Activated CD8-positive, alpha-beta memory T cell treated with anti-CD3 and anti-CD28 coated beads, Interleukin-2, amount 10 ng/mL, durations not matched to agents 7 days and 5 days (primary cell): ENCODE measurements around the gene CRLF1. TPM values are rescaled to one million over a fixed set of nuclear protein-coding genes. Genes with fewer than 3 reads are reported as not detected.

ENCODE experiments used
- ATAC-seq: fragments of 150-1000 bp; cut with Tn5 transposase; one replicate; pipeline ENCODE4 v1.10.0; 2021; ENCODE audit warnings: moderate library complexity
- CTCF ChIA-PET: fragments of 350-600 bp; sonication (Branson Sonifier 250); formaldehyde crosslinking; loops from one replicate; lab custom pipeline; 2021; ENCODE audit warnings: antibody characterized with exemption; lab: Charles Lee
- DNase-seq: peaks from one replicate; pipeline ENCODE4 v3.0.0-alpha.2; 2020
- H3K27ac Mint-ChIP-seq: one replicate; pipeline ENCODE4 v1.8.0; 2021; ENCODE audit warnings: mild to moderate bottlenecking, mixed read lengths
- H3K27me3 Mint-ChIP-seq: one replicate; pipeline ENCODE4 v1.8.0; 2021; ENCODE audit warnings: mixed read lengths
- H3K36me3 Mint-ChIP-seq: one replicate; pipeline ENCODE4 v1.8.0; 2021; ENCODE audit warnings: mild to moderate bottlenecking, mixed read lengths
- H3K4me1 Mint-ChIP-seq: one replicate; pipeline ENCODE4 v1.8.0; 2021; ENCODE audit warnings: mixed read lengths
- H3K4me3 Mint-ChIP-seq: one replicate; pipeline ENCODE4 v1.8.0; 2021; ENCODE audit warnings: mild to moderate bottlenecking, moderate library complexity, mixed read lengths
- H3K9me3 Mint-ChIP-seq: one replicate; pipeline ENCODE4 v1.8.0; 2022; ENCODE audit warnings: low read depth, mixed read lengths
- total RNA-seq, 2 experiments: library from RNA; stranded (reverse); gene quantifications; one replicate each; pipeline ENCODE4 v1.2.3, GENCODE V29; 2021

CRLF1 gene, protein sequence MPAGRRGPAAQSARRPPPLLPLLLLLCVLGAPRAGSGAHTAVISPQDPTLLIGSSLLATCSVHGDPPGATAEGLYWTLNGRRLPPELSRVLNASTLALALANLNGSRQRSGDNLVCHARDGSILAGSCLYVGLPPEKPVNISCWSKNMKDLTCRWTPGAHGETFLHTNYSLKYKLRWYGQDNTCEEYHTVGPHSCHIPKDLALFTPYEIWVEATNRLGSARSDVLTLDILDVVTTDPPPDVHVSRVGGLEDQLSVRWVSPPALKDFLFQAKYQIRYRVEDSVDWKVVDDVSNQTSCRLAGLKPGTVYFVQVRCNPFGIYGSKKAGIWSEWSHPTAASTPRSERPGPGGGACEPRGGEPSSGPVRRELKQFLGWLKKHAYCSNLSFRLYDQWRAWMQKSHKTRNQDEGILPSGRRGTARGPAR
- total RNA-seq, result not detected

DNA sequence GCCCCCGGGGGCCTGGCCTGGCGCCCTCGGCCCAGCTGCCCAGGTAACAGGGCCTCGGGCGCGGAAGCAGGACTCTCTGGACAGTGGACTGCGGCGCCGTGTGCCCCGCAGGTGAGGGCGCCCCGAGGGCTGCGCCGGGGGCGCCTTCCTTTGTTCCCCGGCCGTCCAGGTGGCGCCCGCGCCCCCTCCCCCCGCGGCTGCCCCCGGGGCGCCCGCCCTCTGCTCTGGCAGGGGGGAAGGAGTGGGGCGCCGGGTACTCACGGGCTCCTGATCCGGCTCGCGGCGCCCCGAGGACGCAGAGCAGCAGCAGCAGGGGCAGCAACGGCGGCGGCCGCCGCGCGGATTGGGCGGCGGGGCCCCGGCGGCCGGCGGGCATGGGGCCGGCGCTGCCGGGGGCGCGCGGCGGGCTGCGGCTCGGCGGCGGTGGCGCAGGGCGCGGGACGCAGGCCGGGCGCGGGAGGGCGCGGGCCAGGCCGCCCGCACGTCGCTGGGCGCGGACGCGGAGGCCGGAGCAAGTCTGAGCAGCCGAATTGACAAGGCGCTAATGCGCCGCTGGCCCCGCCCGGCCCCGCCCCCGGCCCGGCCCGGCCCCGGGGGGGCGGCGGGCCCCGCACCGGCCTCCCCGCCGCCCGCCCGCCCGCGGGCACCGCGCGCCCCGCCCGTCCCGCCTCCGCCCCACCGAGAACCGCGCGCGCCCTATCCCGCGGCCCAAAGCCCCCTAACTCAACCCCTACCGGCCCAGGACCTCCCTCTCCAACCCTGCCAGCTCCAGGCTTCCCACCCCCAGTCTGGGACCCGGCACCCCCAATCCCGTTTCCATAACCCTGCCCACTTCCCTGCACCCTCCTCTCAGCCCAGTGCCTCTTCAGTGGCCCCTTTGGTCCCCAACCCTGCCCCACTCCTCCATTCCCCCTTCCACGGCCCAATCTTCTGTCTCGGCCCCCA, at the start of gene CRLF1:
Gene CRLF1, minus strand, starts transcription at position 519 of the 945 bp plus-strand sequence. Its CDS starts 143 bp downstream, at position 376.
- ATAC-seq (no peak), DNase-seq (no peak)
- Mint-ChIP-seq H3K27me3 (peaks cover 77% of the 10 kb centered on the region), H3K9me3 (no peaks in the 10 kb centered on the region), H3K4me3 (no peak within 1 kb of the TSS), H3K4me1 (peaks cover 4% of the 10 kb centered on the region), H3K27ac (no peak within 1 kb of the TSS), H3K36me3 (no peaks in the 10 kb centered on the region)
- CTCF ChIA-PET, result no interaction called here

DNA sequence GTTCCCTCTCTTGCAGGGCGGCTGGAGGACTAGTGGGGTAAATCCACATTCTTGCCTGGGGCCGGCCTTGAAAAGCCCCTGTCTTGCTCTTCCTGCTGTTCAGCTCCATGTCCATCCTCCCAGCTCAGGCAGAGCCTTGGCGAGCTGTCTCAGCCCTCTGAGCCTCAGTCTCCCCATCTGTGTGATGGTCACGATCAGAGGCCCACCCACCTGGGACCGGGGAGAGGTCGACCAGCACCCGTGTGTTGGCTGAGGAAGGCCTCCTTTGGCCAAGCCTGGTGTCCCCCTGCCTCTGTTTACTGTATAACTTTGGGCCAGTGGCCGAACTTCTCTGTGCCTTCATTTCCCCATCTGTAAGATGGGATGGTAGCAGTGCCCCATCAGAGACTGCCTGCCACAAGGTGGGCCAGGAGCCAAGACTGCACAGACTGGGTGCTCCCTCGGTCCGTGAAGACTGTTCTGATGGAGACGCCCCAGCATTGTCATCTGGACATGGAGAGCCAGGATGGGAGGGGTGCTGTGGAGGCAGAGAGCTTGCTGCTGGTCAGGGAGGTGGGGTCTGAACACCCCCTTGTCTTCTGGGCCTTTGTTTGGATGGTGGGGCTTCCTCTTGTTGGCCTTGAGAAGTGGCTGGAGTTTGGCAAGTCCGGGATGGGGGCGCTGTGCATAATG, 48.7 kb upstream of the CRLF1 start:
- Mint-ChIP-seq H3K27ac (no peak overlapping the region), H3K4me1 (no peaks in the 10 kb centered on the region), H3K27me3 (no peaks in the 10 kb centered on the region), H3K4me3 (no peak overlapping the region), H3K36me3 (no peaks in the 10 kb centered on the region), H3K9me3 (no peaks in the 10 kb centered on the region)
- DNase-seq, result no peak
- no peak for ATAC-seq
- CTCF ChIA-PET, result no interaction called here

DNA sequence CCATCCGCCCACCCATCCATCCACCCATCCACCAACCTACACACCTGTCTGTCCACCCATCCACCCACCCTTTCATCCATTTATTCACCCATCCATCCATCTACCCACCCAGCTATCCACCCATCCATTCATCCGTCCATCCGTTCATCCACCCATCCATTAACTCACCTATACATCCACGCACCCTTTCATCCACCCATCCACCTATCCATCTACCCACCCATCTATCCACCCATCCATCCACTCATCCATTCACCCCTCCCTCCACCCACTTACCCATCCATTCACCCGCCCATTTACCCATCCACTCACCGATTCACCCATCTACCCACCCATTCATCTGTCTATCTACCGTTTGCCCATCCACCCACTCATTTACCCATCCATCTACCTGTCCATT, 47.9 kb upstream of the CRLF1 start:
- CTCF ChIA-PET, result no interaction called here
- Mint-ChIP-seq H3K4me3 (no peak overlapping the region), H3K27me3 (no peaks in the 10 kb centered on the region), H3K36me3 (no peaks in the 10 kb centered on the region), H3K9me3 (no peaks in the 10 kb centered on the region), H3K27ac (no peak overlapping the region), H3K4me1 (no peaks in the 10 kb centered on the region)
- no peak for DNase-seq
- ATAC-seq, result no peak

DNA sequence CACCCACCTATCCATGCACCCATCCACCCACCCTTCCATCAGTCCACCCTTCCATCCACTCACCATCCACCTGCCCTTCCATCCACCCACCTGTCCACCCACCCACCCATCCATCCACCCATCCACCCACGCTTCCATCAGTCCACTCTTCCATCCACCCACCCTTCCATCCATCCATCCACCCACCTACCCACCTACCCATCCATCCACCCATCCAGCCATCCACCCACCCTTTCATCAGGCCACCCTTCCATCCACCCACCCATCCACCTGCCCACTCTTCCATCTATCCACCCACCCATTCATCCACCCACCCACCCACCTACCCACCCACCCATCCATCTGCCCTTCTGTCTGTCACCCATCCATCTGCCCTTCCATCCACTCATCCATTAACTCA, 47.3 kb upstream of the CRLF1 start:
- Mint-ChIP-seq H3K9me3 (no peaks in the 10 kb centered on the region), H3K4me1 (no peaks in the 10 kb centered on the region), H3K27me3 (no peaks in the 10 kb centered on the region), H3K27ac (no peak overlapping the region), H3K36me3 (no peaks in the 10 kb centered on the region), H3K4me3 (no peak overlapping the region)
- no peak for DNase-seq
- CTCF ChIA-PET, result no interaction called here
- no peak for ATAC-seq

DNA sequence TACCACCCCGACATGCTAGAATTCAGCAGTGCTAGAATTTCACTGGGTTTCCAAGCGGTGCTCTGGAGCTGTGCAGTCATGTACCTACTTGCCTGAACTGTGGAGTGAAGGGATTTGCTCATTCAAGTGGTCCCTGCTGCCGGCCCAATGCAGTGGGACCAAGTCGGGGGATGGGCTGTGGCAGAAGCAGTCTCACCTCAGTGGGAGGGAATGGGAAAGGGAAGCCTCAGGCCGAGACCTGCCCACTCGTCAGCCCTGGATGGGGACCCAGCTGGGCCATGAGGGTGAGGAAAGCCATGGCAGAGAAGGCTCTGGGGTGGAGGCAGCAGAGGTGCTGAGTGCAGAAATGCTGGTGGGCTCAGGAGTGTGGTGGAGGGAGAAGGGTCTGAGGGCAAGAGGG, 45.1 kb upstream of the CRLF1 start:
- Mint-ChIP-seq H3K27ac (no peak overlapping the region), H3K36me3 (no peaks in the 10 kb centered on the region), H3K27me3 (no peaks in the 10 kb centered on the region), H3K4me1 (no peaks in the 10 kb centered on the region), H3K9me3 (no peaks in the 10 kb centered on the region), H3K4me3 (no peak overlapping the region)
- CTCF ChIA-PET, result no interaction called here
- no peak for DNase-seq
- no peak for ATAC-seq

DNA sequence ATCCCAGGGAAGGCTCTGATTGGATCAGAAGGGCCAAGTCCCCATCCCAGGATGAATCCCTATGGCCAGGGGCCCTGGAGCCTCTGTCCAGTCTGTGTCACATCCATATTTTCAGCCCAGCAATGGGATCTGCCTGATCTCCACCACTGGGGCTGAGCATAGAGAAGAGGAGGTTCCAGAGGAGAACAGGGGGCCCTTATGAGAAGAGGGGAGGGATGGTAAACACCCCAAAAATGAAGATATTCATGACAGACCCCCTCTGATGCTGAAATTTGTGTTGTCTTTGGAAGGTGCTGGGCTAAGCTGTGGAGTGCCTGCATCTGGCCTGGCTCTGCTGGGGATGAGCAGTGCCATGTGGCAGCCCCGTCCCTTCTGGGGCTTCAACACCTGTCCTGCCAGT, 44.7 kb upstream of the CRLF1 start:
- no peak overlapping the region for H3K27ac Mint-ChIP-seq
- no peak for ATAC-seq
- CTCF ChIA-PET, result no interaction called here
- no peaks in the 10 kb centered on the region for H3K36me3 Mint-ChIP-seq
- DNase-seq, result no peak
- H3K27me3 Mint-ChIP-seq, result no peaks in the 10 kb centered on the region
- H3K4me1 Mint-ChIP-seq, result no peaks in the 10 kb centered on the region
- no peaks in the 10 kb centered on the region for H3K9me3 Mint-ChIP-seq
- H3K4me3 Mint-ChIP-seq, result no peak overlapping the region

DNA sequence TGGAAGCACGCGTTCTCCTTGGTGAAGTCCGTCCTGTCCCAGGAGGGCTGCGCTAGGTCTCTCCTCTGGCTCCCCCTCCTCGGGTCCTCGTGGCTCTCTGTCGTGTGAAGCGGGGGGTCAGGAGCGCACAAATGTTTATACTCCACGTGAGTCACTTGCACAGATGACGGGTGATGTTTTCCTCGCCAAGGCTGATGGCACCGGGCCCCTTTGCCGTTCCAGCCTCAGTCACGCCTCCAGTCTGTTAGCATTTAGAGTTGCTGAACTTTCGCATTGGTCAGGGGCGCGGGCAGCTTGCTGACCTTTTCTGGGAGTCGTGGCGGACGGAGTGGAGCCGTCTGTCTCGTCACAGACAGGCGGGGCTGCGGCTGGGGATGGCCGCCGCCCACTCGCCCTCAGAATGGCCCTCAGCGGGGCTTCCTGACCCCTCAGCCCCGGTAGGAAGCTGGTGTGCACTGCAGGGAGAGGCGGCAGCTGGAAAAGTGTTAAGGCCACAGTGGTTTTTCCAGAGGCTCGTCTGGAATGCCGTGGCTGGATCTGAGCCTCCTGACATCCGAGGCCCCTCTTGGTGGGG, 44.0 kb upstream of the CRLF1 start:
- CTCF ChIA-PET, result no interaction called here
- Mint-ChIP-seq H3K27ac (no peak overlapping the region), H3K27me3 (no peaks in the 10 kb centered on the region), H3K4me3 (no peak overlapping the region), H3K4me1 (no peaks in the 10 kb centered on the region), H3K9me3 (no peaks in the 10 kb centered on the region), H3K36me3 (no peaks in the 10 kb centered on the region)
- ATAC-seq, result no peak
- DNase-seq, result no peak

DNA sequence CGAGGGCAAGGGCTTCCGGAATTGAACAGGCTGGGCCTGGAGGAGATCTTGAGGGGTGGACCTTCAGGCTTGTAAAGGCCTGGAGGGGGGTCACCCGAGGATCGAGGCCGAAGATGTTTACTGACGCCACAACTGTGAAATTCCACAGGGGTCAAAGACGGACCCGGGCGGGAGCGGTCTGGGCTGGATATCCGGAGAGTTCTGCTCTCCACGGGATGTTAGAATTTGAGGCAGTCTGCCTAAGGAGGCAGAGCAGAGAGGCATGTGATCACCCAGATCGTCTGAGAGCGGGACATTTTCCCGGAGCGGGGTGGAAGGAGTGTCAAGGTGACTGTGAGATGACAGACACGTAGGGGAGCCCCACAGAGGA, 43.4 kb upstream of the CRLF1 start:
- H3K27me3 Mint-ChIP-seq, result no peaks in the 10 kb centered on the region
- no peaks in the 10 kb centered on the region for H3K36me3 Mint-ChIP-seq
- no peaks in the 10 kb centered on the region for H3K9me3 Mint-ChIP-seq
- no peaks in the 10 kb centered on the region for H3K4me1 Mint-ChIP-seq
- CTCF ChIA-PET, result no interaction called here
- no peak overlapping the region for H3K4me3 Mint-ChIP-seq
- H3K27ac Mint-ChIP-seq, result no peak overlapping the region
- DNase-seq (no peak), ATAC-seq (no peak)

DNA sequence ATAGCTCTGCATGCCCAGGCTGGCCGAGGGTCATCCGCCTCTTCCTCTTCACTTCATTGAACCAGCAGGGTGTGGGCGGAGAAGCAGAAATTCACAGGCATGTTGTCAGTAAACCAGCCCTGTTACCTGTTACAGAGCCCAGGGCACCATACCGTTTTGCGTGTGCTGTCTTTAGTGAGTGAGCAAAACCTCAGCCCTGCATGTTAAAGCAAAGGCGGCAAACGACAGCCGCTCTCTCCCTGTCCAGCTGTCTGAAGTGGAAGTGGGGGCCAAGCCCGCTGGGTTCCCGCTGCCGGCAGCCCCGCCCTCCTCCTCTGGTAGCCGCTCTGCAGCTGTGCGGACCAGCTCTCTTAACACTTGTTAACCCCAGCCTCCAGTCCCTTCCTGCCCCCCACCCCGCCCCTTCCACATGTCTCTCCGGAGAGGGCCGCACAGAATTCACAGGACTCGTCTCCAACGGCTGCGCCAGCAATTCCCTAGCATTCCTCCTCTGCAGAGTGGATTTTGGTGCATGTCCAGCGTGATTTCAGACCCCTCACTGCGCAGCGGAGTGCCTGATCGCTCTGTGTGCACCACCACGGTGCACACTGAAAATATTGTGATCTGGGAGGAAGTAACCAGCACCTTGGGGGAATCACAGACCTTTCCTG, 42.9 kb upstream of the CRLF1 start:
- H3K27ac Mint-ChIP-seq, result no peak overlapping the region
- H3K9me3 Mint-ChIP-seq, result no peaks in the 10 kb centered on the region
- H3K4me3 Mint-ChIP-seq, result no peak overlapping the region
- DNase-seq (no peak), ATAC-seq (no peak)
- H3K27me3 Mint-ChIP-seq, result no peaks in the 10 kb centered on the region
- CTCF ChIA-PET, result interaction anchor here (1.4 kb wide), 1 partner anchor 25 kb away, joined by 3 read pairs; no protein-coding TSS in a partner anchor
- H3K36me3 Mint-ChIP-seq, result no peaks in the 10 kb centered on the region
- H3K4me1 Mint-ChIP-seq, result no peaks in the 10 kb centered on the region

DNA sequence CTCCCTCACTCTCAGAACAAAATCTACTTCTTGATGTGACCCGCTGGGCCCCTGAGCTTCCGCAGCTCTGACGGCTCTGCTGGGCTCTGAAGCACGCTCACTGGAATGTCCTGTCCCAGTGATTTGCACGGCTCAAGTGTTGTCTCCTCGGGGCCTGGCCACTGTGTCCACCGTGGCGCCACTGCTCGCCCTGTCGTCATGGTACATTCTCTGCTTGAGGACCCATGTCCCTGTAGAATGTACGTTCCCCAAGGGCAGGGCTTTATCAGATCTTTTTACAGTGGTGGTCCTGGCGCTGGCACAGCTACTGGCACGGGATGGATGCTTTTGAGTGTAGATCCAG, 42.3 kb upstream of the CRLF1 start:
- ATAC-seq (no peak), DNase-seq (no peak)
- no peaks in the 10 kb centered on the region for H3K36me3 Mint-ChIP-seq
- no peak overlapping the region for H3K27ac Mint-ChIP-seq
- no peaks in the 10 kb centered on the region for H3K27me3 Mint-ChIP-seq
- no peak overlapping the region for H3K4me3 Mint-ChIP-seq
- CTCF ChIA-PET, result interaction anchor here (1.4 kb wide), 1 partner anchor 26 kb away, joined by 3 read pairs; no protein-coding TSS in a partner anchor
- H3K9me3 Mint-ChIP-seq, result no peaks in the 10 kb centered on the region
- peaks cover under 1% of the 10 kb centered on the region for H3K4me1 Mint-ChIP-seq

DNA sequence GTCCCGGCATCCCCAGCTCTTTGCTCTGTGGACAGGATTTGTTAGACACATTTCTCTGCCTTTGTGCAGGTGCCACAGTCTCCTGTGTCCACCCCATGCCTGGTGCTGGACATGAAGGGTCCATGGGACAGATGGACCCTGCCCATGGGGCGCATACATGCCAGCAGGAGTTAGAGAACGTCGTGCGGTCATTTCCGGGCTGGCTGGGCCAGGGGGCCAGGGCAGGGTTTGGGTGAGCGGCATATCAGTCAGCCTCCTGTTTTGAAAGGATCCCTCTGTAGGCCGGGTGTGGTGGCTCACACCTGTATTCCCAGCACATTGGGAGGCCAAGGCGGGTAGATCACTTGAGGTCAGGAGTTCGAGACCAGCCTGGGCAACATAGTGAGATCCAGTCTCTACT, 41.2 kb upstream of the CRLF1 start:
- Mint-ChIP-seq H3K36me3 (no peaks in the 10 kb centered on the region), H3K4me1 (peaks cover 3% of the 10 kb centered on the region), H3K27ac (no peak overlapping the region), H3K9me3 (no peaks in the 10 kb centered on the region), H3K27me3 (no peaks in the 10 kb centered on the region), H3K4me3 (no peak overlapping the region)
- DNase-seq, result no peak
- CTCF ChIA-PET, result no interaction called here
- ATAC-seq, result no peak

DNA sequence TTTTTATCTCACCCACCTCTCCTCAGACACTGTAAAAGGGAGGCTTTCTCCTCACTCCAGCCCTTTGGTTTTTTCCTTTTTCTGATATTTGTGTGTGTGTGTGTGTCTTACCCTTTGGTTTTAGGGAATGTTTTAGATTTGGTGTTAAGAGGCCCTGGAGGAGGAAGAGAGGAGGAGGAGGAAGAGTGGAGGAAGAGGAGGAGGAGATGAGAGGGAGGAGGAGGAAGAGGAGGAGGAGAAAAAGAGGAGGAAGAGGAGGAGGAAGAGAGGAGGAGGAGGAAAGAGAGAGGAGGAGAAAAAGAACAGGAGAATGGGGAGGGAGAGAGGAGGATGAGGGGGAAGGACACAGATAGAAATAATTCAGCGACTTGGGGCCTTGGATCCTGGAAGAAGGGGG, 40.8 kb upstream of the CRLF1 start:
- ATAC-seq, result no peak
- Mint-ChIP-seq H3K27me3 (no peaks in the 10 kb centered on the region), H3K27ac (no peak overlapping the region), H3K4me1 (peaks cover 3% of the 10 kb centered on the region), H3K36me3 (no peaks in the 10 kb centered on the region), H3K4me3 (no peak overlapping the region), H3K9me3 (no peaks in the 10 kb centered on the region)
- CTCF ChIA-PET, result no interaction called here
- no peak for DNase-seq
